Adrenal gland (tissue), 12 donors: Measurements from ENCODE around the gene ATXN7L2. TPM values are rescaled to one million over a fixed set of nuclear protein-coding genes. Genes with fewer than 3 reads are reported as not detected.

Experiments
- DNase-seq, 7 donors: peaks; one replicate each; pipeline ENCODE4 v3.0.0-alpha.2; 2019 to 2020
- H3K27ac ChIP-seq, 5 donors: fragments of 200-600 bp; sonication (generic) in 4 of 5; 1 replicate in 3 of 5; 2 replicates in 2 of 5; pipeline versions ENCODE4 v1.5.1 to v1.8.0; 2016 to 2020; ENCODE audit warnings: mild to moderate bottlenecking in 1 of 5
- H3K27me3 ChIP-seq: fragments of 200-600 bp; 2 replicates; pipeline ENCODE4 v1.8.0; 2021
- H3K36me3 ChIP-seq, 2 donors: fragments of 200-600 bp; replicated peaks in 1 of 2; 1 replicate in 1 of 2; 2 replicates in 1 of 2; pipeline versions ENCODE4 v1.5.1 to v1.8.0; 2018 to 2022
- H3K4me1 ChIP-seq, 2 donors: fragments of 200-600 bp; replicated peaks in 1 of 2; 1 replicate in 1 of 2; 2 replicates in 1 of 2; pipeline versions ENCODE4 v1.5.1 to v1.8.0; 2018 to 2021
- H3K4me3 ChIP-seq, 4 donors: fragments of 200-600 bp; sonication (generic) in 3 of 4; one replicate each; pipeline ENCODE4 v1.5.1; 2016 to 2018
- H3K9me3 ChIP-seq, 3 donors: fragments of 200-600 bp; sonication (generic) in 1 of 3; replicated peaks in 1 of 3; 1 replicate in 2 of 3; 2 replicates in 1 of 3; pipeline versions ENCODE4 v1.5.1 to v1.8.0; 2016 to 2021
- POLR2A ChIP-seq, 2 donors: fragments of 450-650 bp; IDR thresholded peaks; one replicate each; pipeline ENCODE4 v1.6.1; 2017; ENCODE audit warnings: antibody characterized with exemption in 2 of 2, mild to moderate bottlenecking in 2 of 2, moderate library complexity in 1 of 2
- WGBS, 4 donors: extraction: QIAGEN DNeasy Blood & Tissue Kit in 2 of 4; methylation state at CpG; one replicate each; pipeline versions ENCODE4 v1.1.5 to v1.1.7; 2013 to 2017; 5-methylcytosine and 5-hydroxymethylcytosine counted together
- intact Hi-C, 2 donors: fragments of 100-400 bp; cut with DNase I; formaldehyde crosslinking; loops; one replicate each; pipeline versions ENCODE4 v1.14.1 to v1.15.0; 2022 to 2023
- polyA plus RNA-seq, 3 donors: library from polyadenylated mRNA; stranded (reverse); fragments of 200-250 nt in 2 of 3; fragments of 350-450 nt in 1 of 3; fragmentation: Illumina TruSeq in 1 of 3; extraction: RNeasy Lipid Tissue Mini Kit (QIAGEN cat#74804) in 1 of 3; gene quantifications; one replicate each; pipeline ENCODE4 v1.2.3, GENCODE V29; 2013 to 2014
- total RNA-seq, 9 donors: library from RNA; depleted of rRNA in 4 of 9; stranded (reverse); fragments of >200 nt in 4 of 9; fragments of 120-200 nt in 1 of 9; fragmentation: NEBNext Ultra II Directional in 1 of 9; extraction: Animal tissue kit (Norgen Biotek cat#: 25700) in 1 of 9; gene quantifications; one replicate each; pipeline versions ENCODE4 v1.1.0 to v1.2.4, GENCODE V29; 2013 to 2023
- TF ChIP-seq, protein P1 (sequence below), 6 experiments: fragments of 450-650 bp in 4 of 6; fragments of 200-600 bp in 2 of 6; sonication (generic) in 1 of 6; IDR thresholded peaks; 1 replicate in 5 of 6; 2 replicates in 1 of 6; pipeline versions ENCODE4 v1.5.1 to v1.8.0; 2016 to 2021; ENCODE audit warnings: antibody characterized with exemption in 6 of 6, mild to moderate bottlenecking in 2 of 6, moderate library complexity in 1 of 6
- donor health status: healthy with polysubstance abuse.
- donor health status: Bipolar disorder and iron deficiency.
- donor health status: DM: yes; HTN: yes; CAD: no.
- donor health status: DM: no; HTN: no; CAD: no.
- donor health status: DM: no; HTN: no; CAD: no.
- donor health status: DM: yes; HTN: yes; CAD: no.

Gene ATXN7L2
- total and polyA plus RNA-seq, 12 donors, result 3.1 to 109 (median 10.2) TPM

DNA sequence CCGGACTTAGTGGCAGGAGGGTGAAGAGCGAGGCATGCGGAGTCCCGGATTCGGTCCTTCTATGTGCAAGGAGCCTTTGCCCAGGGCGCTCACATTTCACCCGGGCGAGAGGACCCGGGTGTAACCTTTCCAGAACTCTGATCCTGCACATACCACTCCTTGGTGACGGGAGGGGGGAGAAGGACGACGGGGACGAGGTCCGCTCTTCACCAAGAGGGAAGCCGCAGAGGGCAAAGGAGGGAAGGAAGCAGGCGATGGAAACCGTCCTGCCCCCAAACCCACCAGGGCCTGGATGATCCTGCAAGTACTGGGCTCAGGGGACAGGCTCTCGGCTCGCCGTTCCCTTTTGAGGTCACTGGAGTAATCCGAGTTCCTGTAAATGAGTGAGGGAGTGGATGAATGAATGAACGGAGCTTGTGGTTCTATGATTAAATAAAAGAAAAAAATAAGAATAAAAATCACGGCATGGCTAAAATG lies 16.4 kb upstream of the ATXN7L2 start:
- peak overlapping the region in 3 of 5 donors; percentile 85 to 86 (median 86) for H3K27ac ChIP-seq

GRCh38 chr1:109468061-109468460 lies 15.6 kb upstream of the ATXN7L2 start:
- no peak for TF ChIP-seq POLR2A (IDR thresholded peaks at IDR 0.05)
- TF ChIP-seq, protein P1, sequence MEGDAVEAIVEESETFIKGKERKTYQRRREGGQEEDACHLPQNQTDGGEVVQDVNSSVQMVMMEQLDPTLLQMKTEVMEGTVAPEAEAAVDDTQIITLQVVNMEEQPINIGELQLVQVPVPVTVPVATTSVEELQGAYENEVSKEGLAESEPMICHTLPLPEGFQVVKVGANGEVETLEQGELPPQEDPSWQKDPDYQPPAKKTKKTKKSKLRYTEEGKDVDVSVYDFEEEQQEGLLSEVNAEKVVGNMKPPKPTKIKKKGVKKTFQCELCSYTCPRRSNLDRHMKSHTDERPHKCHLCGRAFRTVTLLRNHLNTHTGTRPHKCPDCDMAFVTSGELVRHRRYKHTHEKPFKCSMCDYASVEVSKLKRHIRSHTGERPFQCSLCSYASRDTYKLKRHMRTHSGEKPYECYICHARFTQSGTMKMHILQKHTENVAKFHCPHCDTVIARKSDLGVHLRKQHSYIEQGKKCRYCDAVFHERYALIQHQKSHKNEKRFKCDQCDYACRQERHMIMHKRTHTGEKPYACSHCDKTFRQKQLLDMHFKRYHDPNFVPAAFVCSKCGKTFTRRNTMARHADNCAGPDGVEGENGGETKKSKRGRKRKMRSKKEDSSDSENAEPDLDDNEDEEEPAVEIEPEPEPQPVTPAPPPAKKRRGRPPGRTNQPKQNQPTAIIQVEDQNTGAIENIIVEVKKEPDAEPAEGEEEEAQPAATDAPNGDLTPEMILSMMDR (IDR thresholded peaks at IDR 0.05), result no peak
- no peak overlapping the region for H3K27ac ChIP-seq
- DNase-seq, result no peak
- H3K36me3 ChIP-seq, result no peaks in the 10 kb centered on the region
- 86 to 94% (median 90%) methylated on average over 1 of the region's 1 CpG for WGBS, 4 donors
- intact Hi-C loops, result no loop called here
- no peaks in the 10 kb centered on the region for H3K9me3 ChIP-seq
- no peak overlapping the region for H3K4me3 ChIP-seq
- no peaks in the 10 kb centered on the region for H3K27me3 ChIP-seq
- peaks cover 10 to 11% of the 10 kb centered on the region in 2 donors for H3K4me1 ChIP-seq

More for the DNA sequence above, 16.4 kb upstream of the ATXN7L2 start:
- Histone ChIP-seq H3K4me3 (peak overlapping the region in 2 of 4 donors; percentile 68 to 89), H3K36me3 (no peaks in the 10 kb centered on the region), H3K27me3 (no peaks in the 10 kb centered on the region), H3K9me3 (no peaks in the 10 kb centered on the region), H3K4me1 (peaks cover 10 to 11% of the 10 kb centered on the region in 2 donors)
- TF ChIP-seq, protein P1 (IDR thresholded peaks at IDR 0.05), result no peak
- no peak for TF ChIP-seq POLR2A (IDR thresholded peaks at IDR 0.05)
- intact Hi-C loops, result no loop called here
- peak in 3 of 7 donors; percentile 38 to 48 (median 40) for DNase-seq
- WGBS, 4 donors, result 10 to 23% (median 13%) methylated on average over 12 to 23 of the region's 23 CpGs

DNA sequence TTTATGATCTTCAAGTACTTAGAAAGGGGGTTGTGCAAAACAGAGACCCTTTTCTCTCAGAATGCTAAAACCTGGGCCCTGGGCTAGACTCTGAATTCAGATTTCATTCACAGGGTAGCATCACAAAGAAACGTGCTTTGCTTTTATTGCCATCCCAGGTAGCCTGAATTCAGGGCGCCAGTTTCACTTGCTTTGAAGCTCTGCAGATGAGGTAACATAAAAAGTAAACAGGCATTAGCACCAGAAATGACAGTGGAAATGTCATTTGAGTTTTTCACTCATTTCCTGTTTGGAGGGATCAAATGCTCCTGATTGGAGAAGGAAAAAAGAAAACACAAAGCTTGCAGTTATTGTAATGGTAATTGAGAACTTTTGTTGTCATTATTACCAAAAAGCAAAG lies 14.8 kb upstream of the ATXN7L2 start:
- no peaks in the 10 kb centered on the region for H3K36me3 ChIP-seq
- no peak overlapping the region for H3K27ac ChIP-seq
- DNase-seq, result no peak
- H3K4me1 ChIP-seq, result peaks cover 10 to 11% of the 10 kb centered on the region in 2 donors
- WGBS, 4 donors, result 33 to 54% (median 43%) methylated on average over 2 of the region's 2 CpGs
- no peaks in the 10 kb centered on the region for H3K27me3 ChIP-seq
- intact Hi-C loops, result no loop called here
- H3K4me3 ChIP-seq, result no peak overlapping the region
- no peaks in the 10 kb centered on the region for H3K9me3 ChIP-seq
- TF ChIP-seq POLR2A (IDR thresholded peaks at IDR 0.05), result no peak
- TF ChIP-seq, protein P1 (IDR thresholded peaks at IDR 0.05), result no peak

GRCh38 chr1:109470245-109470644 lies 13.5 kb upstream of the ATXN7L2 start:
- H3K27me3 ChIP-seq, result no peaks in the 10 kb centered on the region
- peaks cover 3 to 6% of the 10 kb centered on the region in 2 donors for H3K4me1 ChIP-seq
- WGBS, 4 donors, result 64 to 78% (median 75%) methylated on average over 5 to 6 of the region's 6 CpGs
- H3K27ac ChIP-seq, result no peak overlapping the region
- TF ChIP-seq, protein P1 (IDR thresholded peaks at IDR 0.05), result no peak
- TF ChIP-seq POLR2A (IDR thresholded peaks at IDR 0.05), result no peak
- no peak overlapping the region for H3K4me3 ChIP-seq
- intact Hi-C loops, result no loop called here
- H3K36me3 ChIP-seq, result no peaks in the 10 kb centered on the region
- H3K9me3 ChIP-seq, result no peaks in the 10 kb centered on the region
- no peak for DNase-seq
